Neutrophil (primary cell): ENCODE results near the gene FAM180A.

Experiments
- H3K27ac ChIP-seq: fragments of 200-600 bp; sonication (generic); 2 replicates; pipeline ENCODE4 v1.5.1; 2016; ENCODE audit warnings: mild to moderate bottlenecking, moderate library complexity
- H3K27me3 ChIP-seq: fragments of 200-600 bp; sonication (generic); 2 replicates; pipeline ENCODE4 v1.6.0; 2016; ENCODE audit warnings: mild to moderate bottlenecking
- H3K36me3 ChIP-seq: fragments of 200-600 bp; sonication (generic); 2 replicates; pipeline ENCODE4 v1.5.1; 2017
- H3K4me1 ChIP-seq, 2 experiments: fragments of 200-600 bp in 1 of 2; sonication (generic) in 1 of 2; 1 replicate in 1 of 2; 2 replicates in 1 of 2; pipeline versions ENCODE4 v1.5.1 to v1.6.1; 2013 to 2016; ENCODE audit warnings: low read depth in 1 of 2, low read length in 1 of 2, mild to moderate bottlenecking in 1 of 2, moderate library complexity in 1 of 2; ENCODE audit not compliant: control insufficient read depth in 1 of 2, insufficient read depth in 1 of 2
- H3K4me3 ChIP-seq, 2 experiments: fragments of 200-600 bp in 1 of 2; sonication (generic) in 1 of 2; 1 replicate in 1 of 2; 2 replicates in 1 of 2; pipeline ENCODE4 v1.5.1; 2013 to 2016; ENCODE audit warnings: low read depth in 1 of 2, low read length in 1 of 2, mild to moderate bottlenecking in 1 of 2, moderate library complexity in 1 of 2
- H3K9me3 ChIP-seq: fragments of 200-600 bp; sonication (generic); 2 replicates; pipeline ENCODE4 v1.5.1; 2016
- TF ChIP-seq, protein P1 (sequence below): fragments of 200-600 bp; sonication (generic); IDR thresholded peaks from 2 replicates; pipeline ENCODE4 v1.5.1; 2016; ENCODE audit warnings: antibody characterized with exemption

FAM180A gene

DNA sequence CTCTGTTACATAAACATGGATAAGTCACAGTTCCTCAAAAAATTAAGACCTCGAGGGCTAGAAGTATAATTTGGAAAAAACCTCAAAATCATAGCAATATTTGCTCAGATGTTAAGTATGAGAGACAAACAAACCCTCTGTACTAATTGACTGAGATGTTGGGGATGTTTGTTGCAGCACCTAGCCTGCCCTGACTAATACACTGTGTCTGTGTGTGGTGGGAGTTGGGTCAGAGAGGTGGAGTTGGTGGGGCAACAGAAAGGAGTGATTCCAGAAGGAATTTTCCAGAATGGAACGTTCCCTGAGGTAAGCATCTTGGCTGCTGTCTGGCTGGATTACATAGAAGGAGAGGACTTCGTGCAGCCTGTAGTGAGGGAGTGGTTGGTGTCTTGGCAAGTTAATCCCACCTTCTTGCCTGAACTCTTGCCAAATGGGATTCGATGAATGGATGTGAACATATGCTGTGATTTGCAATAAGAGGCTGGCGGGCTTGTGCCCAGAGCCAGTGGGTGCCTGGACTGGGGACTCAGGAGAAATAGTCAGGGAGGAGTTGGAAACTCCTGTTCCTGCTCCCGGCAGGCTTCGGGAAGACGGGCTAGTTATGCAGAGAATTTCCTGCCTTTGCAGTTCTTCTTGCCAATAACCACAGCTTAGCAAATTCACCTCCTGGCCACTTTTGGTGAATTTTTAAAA, 9.3 kb upstream of the FAM180A start:
- no peak overlapping the region for H3K4me3 ChIP-seq

DNA sequence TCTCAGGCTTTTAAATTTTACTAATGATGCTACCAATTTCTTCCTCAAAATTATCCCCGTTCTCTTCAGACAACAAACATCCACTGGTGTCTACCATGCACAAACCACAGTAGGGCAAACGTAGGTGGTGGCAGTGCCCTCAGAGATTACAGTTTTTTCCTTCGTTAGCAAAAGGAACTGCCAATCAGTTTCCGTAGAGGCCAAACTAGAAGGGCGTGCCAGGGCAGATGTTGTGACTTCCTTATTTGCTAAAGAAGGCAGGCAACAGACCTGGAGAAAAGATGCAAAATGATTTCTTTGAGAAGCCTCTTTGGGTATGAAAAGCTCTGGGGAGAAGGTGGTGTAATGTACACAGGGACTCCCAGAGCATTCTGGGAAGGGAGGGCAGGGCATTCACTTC, 7.6 kb upstream of the FAM180A start:
- no peak overlapping the region for H3K4me3 ChIP-seq
- H3K27me3 ChIP-seq: peaks cover 9% of the 10 kb centered on the region
- no peaks in the 10 kb centered on the region for H3K36me3 ChIP-seq
- TF ChIP-seq, protein P1, sequence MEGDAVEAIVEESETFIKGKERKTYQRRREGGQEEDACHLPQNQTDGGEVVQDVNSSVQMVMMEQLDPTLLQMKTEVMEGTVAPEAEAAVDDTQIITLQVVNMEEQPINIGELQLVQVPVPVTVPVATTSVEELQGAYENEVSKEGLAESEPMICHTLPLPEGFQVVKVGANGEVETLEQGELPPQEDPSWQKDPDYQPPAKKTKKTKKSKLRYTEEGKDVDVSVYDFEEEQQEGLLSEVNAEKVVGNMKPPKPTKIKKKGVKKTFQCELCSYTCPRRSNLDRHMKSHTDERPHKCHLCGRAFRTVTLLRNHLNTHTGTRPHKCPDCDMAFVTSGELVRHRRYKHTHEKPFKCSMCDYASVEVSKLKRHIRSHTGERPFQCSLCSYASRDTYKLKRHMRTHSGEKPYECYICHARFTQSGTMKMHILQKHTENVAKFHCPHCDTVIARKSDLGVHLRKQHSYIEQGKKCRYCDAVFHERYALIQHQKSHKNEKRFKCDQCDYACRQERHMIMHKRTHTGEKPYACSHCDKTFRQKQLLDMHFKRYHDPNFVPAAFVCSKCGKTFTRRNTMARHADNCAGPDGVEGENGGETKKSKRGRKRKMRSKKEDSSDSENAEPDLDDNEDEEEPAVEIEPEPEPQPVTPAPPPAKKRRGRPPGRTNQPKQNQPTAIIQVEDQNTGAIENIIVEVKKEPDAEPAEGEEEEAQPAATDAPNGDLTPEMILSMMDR: no peak
- H3K4me1 ChIP-seq: no peaks in the 10 kb centered on the region
- no peak overlapping the region for H3K27ac ChIP-seq
- no peaks in the 10 kb centered on the region for H3K9me3 ChIP-seq

More for the DNA sequence above, 9.3 kb upstream of the FAM180A start:
- H3K27me3 ChIP-seq: peaks cover 9% of the 10 kb centered on the region
- TF ChIP-seq, protein P1: no peak
- H3K4me1 ChIP-seq: no peaks in the 10 kb centered on the region
- no peaks in the 10 kb centered on the region for H3K9me3 ChIP-seq
- no peak overlapping the region for H3K27ac ChIP-seq
- H3K36me3 ChIP-seq: no peaks in the 10 kb centered on the region

DNA sequence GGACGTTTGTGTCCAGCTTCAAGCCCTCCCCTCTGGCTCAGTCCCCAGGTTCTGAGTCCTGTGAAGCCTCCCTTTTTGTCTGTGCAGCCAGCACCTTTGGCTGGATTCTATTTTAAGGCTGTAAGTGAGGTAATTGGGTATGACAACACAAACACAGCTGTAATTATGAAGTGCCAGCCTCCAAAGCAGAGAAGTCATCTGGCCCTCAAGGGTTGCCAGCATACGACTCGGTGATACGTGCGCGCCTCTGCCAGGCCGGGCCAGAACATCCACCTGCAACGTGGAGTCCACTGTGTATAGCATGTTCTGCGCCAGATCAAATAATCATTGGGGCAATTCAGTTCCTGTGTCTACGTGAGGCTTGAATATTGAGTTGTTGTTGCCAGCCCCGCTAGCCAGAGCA, 6.7 kb upstream of the FAM180A start:
- TF ChIP-seq, protein P1: no peak
- Histone ChIP-seq H3K27me3 (peaks cover 9% of the 10 kb centered on the region), H3K9me3 (no peaks in the 10 kb centered on the region), H3K4me3 (no peak overlapping the region), H3K36me3 (no peaks in the 10 kb centered on the region), H3K4me1 (no peaks in the 10 kb centered on the region), H3K27ac (no peak overlapping the region)

DNA sequence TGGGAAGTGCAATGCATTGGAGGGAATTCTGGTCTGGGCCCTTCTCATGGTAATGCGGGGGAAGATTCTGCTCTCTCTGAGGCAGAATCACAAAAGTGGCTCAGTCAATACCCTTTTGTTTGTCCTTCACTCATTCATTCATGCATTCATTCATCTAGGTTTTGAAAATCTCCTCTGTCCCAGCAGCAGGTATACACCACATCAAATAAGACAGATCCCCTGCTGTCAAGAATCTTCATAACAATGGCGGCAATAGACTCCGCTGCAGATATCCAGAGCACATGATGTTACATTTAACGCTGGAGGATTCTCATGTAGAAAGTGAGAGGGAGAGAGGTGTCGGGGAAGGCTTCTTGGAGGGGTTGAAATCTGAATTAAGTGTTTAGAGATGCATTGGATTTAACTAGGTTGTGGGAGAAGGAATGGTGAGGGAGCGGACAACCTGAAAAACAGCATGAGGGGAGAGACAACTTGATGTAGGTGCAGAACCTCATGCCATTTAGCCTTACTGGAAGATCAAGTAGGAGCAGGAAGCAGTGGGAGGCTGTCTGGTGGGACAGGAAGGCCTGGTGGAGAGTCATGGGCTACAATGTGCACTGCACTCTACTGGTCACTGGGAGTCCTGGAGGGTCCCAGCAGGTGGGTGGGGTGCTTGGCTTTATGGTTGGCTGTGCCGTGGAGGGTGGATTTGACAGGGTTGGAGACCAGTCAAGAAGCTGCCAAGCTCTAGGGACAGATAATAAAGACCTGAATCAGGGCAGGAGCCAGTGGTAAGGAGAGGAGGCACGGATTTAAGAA, 5.2 kb upstream of the FAM180A start:
- Histone ChIP-seq H3K4me3 (no peak overlapping the region), H3K9me3 (no peaks in the 10 kb centered on the region), H3K27me3 (peaks cover 9% of the 10 kb centered on the region), H3K36me3 (no peaks in the 10 kb centered on the region), H3K4me1 (no peaks in the 10 kb centered on the region), H3K27ac (no peak overlapping the region)
- TF ChIP-seq, protein P1: no peak

DNA sequence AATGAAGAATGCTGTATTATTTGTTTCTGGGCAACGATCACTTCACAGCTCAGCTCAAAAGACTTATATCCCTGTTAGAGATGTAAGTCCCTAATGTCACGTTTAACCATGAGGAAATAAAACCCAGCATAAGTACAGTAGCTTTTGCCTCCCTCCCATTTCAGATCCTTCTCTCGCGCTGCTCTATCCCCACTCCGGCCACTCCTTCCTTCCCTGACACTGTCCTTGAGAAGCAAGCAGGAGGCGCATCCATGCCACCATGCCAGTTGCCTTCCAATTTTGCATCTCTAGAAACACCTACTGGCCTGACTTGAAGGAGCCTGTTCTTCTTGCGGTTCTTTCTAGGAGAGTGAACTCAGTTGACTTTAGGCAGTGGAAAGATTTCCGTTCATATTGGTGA, 1.2 kb downstream of the FAM180A start:
- H3K4me1 ChIP-seq: no peaks in the 10 kb centered on the region
- TF ChIP-seq, protein P1: no peak
- H3K27me3 ChIP-seq: no peaks in the 10 kb centered on the region
- no peak overlapping the region for H3K4me3 ChIP-seq
- H3K27ac ChIP-seq: no peak overlapping the region
- H3K36me3 ChIP-seq: no peaks in the 10 kb centered on the region
- H3K9me3 ChIP-seq: no peaks in the 10 kb centered on the region
